IPS-20b (cell line): ENCODE measurements around the gene PLXNA4.
"Not testable (repeated sequence)": the region's sequence is repeated elsewhere in the genome, so short reads cannot be mapped to it uniquely, and the experiment has no call there.

Experiments used
- H3K27ac ChIP-seq: one replicate; pipeline ENCODE4 v1.5.1; 2013; ENCODE audit warnings: low read length
- H3K27me3 ChIP-seq: 2 replicates; pipeline ENCODE4 v1.6.1; 2013; ENCODE audit warnings: mild to moderate bottlenecking, low read length, inconsistent platforms; ENCODE audit not compliant: insufficient read depth
- H3K36me3 ChIP-seq: 2 replicates; pipeline ENCODE4 v1.6.1; 2013; ENCODE audit warnings: low read depth, mild to moderate bottlenecking, inconsistent platforms, low read length, moderate library complexity; ENCODE audit not compliant: insufficient read depth
- H3K4me1 ChIP-seq: 2 replicates; pipeline ENCODE4 v1.6.1; 2013; ENCODE audit warnings: mild to moderate bottlenecking, control low read depth, inconsistent platforms, low read length, moderate library complexity; ENCODE audit not compliant: insufficient read depth
- H3K4me3 ChIP-seq: 2 replicates; pipeline ENCODE4 v1.5.1; 2013; ENCODE audit warnings: mild to moderate bottlenecking, low read length, inconsistent platforms
- H3K9ac ChIP-seq: 2 replicates; pipeline ENCODE4 v1.6.1; 2013; ENCODE audit warnings: low read depth, mild to moderate bottlenecking, inconsistent platforms, low read length, moderate library complexity
- H3K9me3 ChIP-seq: 2 replicates; pipeline ENCODE4 v1.6.1; 2013; ENCODE audit warnings: mild to moderate bottlenecking, low read depth, low read length, inconsistent platforms; ENCODE audit not compliant: insufficient read depth

Gene PLXNA4

GRCh38 chr7:132390049-132390448 is 186.2 kb downstream of the PLXNA4 start:
- H3K9me3 ChIP-seq, H3K27ac ChIP-seq, H3K27me3 ChIP-seq, H3K36me3 ChIP-seq, H3K4me3 ChIP-seq, H3K4me1 ChIP-seq, H3K9ac ChIP-seq: not testable (repeated sequence)

- Histone ChIP-seq H3K27ac (no peak overlapping the region), H3K9me3 (no peaks in the 10 kb centered on the region), H3K36me3 (no peaks in the 10 kb centered on the region), H3K9ac (no peak overlapping the region), H3K27me3 (no peaks in the 10 kb centered on the region; the same call in 1 of the 2 replicates), H3K4me1 (peaks cover 3% of the 10 kb centered on the region; the same call in 1 of the 2 replicates), H3K4me3 (no peak overlapping the region)
These were observed 187.6 kb downstream of the PLXNA4 start for GRCh38 chr7:132388688-132389087.

- no peak overlapping the region for H3K27ac ChIP-seq
- peaks cover 3% of the 10 kb centered on the region; the same call in 1 of the 2 replicates for H3K4me1 ChIP-seq
- H3K4me3 ChIP-seq, result no peak overlapping the region
- H3K27me3 ChIP-seq, result no peaks in the 10 kb centered on the region; the same call in 1 of the 2 replicates
- H3K36me3 ChIP-seq, result no peaks in the 10 kb centered on the region
- no peak overlapping the region for H3K9ac ChIP-seq
- no peaks in the 10 kb centered on the region for H3K9me3 ChIP-seq
These were observed 188.7 kb downstream of the PLXNA4 start for GRCh38 chr7:132387596-132387995.

- H3K4me3 ChIP-seq, result no peak overlapping the region
- H3K9ac ChIP-seq, result no peak overlapping the region
- H3K27me3 ChIP-seq, result no peaks in the 10 kb centered on the region; the same call in 1 of the 2 replicates
- no peaks in the 10 kb centered on the region for H3K9me3 ChIP-seq
- H3K36me3 ChIP-seq, result no peaks in the 10 kb centered on the region
- H3K27ac ChIP-seq, result no peak overlapping the region
- H3K4me1 ChIP-seq, result peaks cover 6% of the 10 kb centered on the region; the same call in 1 of the 2 replicates
These were observed 190.0 kb downstream of the PLXNA4 start for GRCh38 chr7:132386201-132386681.

GRCh38 chr7:132383962-132384361 is 192.3 kb downstream of the PLXNA4 start:
- Histone ChIP-seq H3K27ac (no peak overlapping the region), H3K9ac (no peak overlapping the region), H3K4me1 (peaks cover 17% of the 10 kb centered on the region; the same call in 1 of the 2 replicates), H3K4me3 (no peak overlapping the region), H3K36me3 (no peaks in the 10 kb centered on the region), H3K9me3 (no peaks in the 10 kb centered on the region), H3K27me3 (no peaks in the 10 kb centered on the region; the same call in 1 of the 2 replicates)

- no peaks in the 10 kb centered on the region for H3K9me3 ChIP-seq
- H3K27ac ChIP-seq, result no peak overlapping the region
- no peaks in the 10 kb centered on the region for H3K36me3 ChIP-seq
- H3K9ac ChIP-seq, result no peak overlapping the region
- H3K27me3 ChIP-seq, result no peaks in the 10 kb centered on the region; the same call in 1 of the 2 replicates
- peaks cover 17% of the 10 kb centered on the region; the same call in 1 of the 2 replicates for H3K4me1 ChIP-seq
- H3K4me3 ChIP-seq, result no peak overlapping the region
These were observed 194.4 kb downstream of the PLXNA4 start for GRCh38 chr7:132381742-132382472.

- Histone ChIP-seq H3K27ac (no peak overlapping the region), H3K4me3 (no peak overlapping the region), H3K9ac (no peak overlapping the region), H3K4me1 (peaks cover 14% of the 10 kb centered on the region; the same call in 1 of the 2 replicates), H3K27me3 (no peaks in the 10 kb centered on the region; the same call in 1 of the 2 replicates), H3K9me3 (no peaks in the 10 kb centered on the region), H3K36me3 (no peaks in the 10 kb centered on the region)
These were observed 196.2 kb downstream of the PLXNA4 start for GRCh38 chr7:132380059-132380458.

- H3K27me3 ChIP-seq, result no peaks in the 10 kb centered on the region; the same call in 1 of the 2 replicates
- H3K36me3 ChIP-seq, result no peaks in the 10 kb centered on the region
- no peak overlapping the region for H3K27ac ChIP-seq
- peaks cover 14% of the 10 kb centered on the region; the same call in 1 of the 2 replicates for H3K4me1 ChIP-seq
- H3K9ac ChIP-seq, result no peak overlapping the region
- no peak overlapping the region for H3K4me3 ChIP-seq
- H3K9me3 ChIP-seq, result no peaks in the 10 kb centered on the region
These were observed 197.0 kb downstream of the PLXNA4 start for GRCh38 chr7:132379292-132379691.

- no peak overlapping the region for H3K27ac ChIP-seq
- H3K27me3 ChIP-seq, result no peaks in the 10 kb centered on the region
- no peak overlapping the region for H3K4me3 ChIP-seq
- peaks cover 14% of the 10 kb centered on the region; the same call in 1 of the 2 replicates for H3K4me1 ChIP-seq
- no peak overlapping the region for H3K9ac ChIP-seq
- H3K36me3 ChIP-seq, result no peaks in the 10 kb centered on the region
- H3K9me3 ChIP-seq, result no peaks in the 10 kb centered on the region
These were observed 198.3 kb downstream of the PLXNA4 start for GRCh38 chr7:132377703-132378584.

GRCh38 chr7:132377015-132377414 is 199.3 kb downstream of the PLXNA4 start:
- peaks cover 12% of the 10 kb centered on the region; the same call in 1 of the 2 replicates for H3K4me1 ChIP-seq
- no peaks in the 10 kb centered on the region for H3K9me3 ChIP-seq
- H3K27me3 ChIP-seq, result no peaks in the 10 kb centered on the region
- H3K27ac ChIP-seq, result no peak overlapping the region
- H3K36me3 ChIP-seq, result no peaks in the 10 kb centered on the region
- H3K9ac ChIP-seq, result no peak overlapping the region
- H3K4me3 ChIP-seq, result no peak overlapping the region

- peaks cover 11% of the 10 kb centered on the region; the same call in 1 of the 2 replicates for H3K4me1 ChIP-seq
- H3K36me3 ChIP-seq, result no peaks in the 10 kb centered on the region
- no peaks in the 10 kb centered on the region for H3K27me3 ChIP-seq
- no peak overlapping the region for H3K9ac ChIP-seq
- no peak overlapping the region for H3K27ac ChIP-seq
- no peaks in the 10 kb centered on the region for H3K9me3 ChIP-seq
- H3K4me3 ChIP-seq, result no peak overlapping the region
These were observed 199.8 kb downstream of the PLXNA4 start for GRCh38 chr7:132376361-132377013.
